ENCODE measurements around the gene DUSP3. TPM values are rescaled to one million over a fixed set of nuclear protein-coding genes. Genes with fewer than 3 reads are reported as not detected.
A peak's percentile ranks its signal among the peaks of the same experiment; 100 is the strongest.

DUSP3 gene
- total RNA-seq, 2 experiments from 2014 or later: 9.0 to 9.8 TPM

GRCh38 chr17:43767713-43768059 is 11.1 kb downstream of the DUSP3 start:
- no peak for TF ChIP-seq EZH2phosphoT487 (IDR thresholded peaks at IDR 0.05; ENCODE audit: borderline replicate concordance, low read depth, low read length)
- TF ChIP-seq CTCF (conservative IDR thresholded peaks at IDR 0.05; ENCODE audit: low read length): no peak
- Histone ChIP-seq H3K4me3 (ENCODE audit: low read depth, low read length, poor library complexity, severe bottlenecking) (no peak overlapping the region), H3K9me2 (ENCODE audit: insufficient read depth, low read length) (no peaks in the 10 kb centered on the region), H3K9me3 (ENCODE audit: low read length) (no peaks in the 10 kb centered on the region), H3K36me3 (ENCODE audit: insufficient read depth, low read length) (no peaks in the 10 kb centered on the region), H4K20me1 (ENCODE audit: insufficient read depth, low read length) (no peaks in the 10 kb centered on the region), H3K27ac (ENCODE audit: low read depth, low read length, poor library complexity, severe bottlenecking) (no peak overlapping the region), H2AFZ (ENCODE audit: low read length) (no peak overlapping the region), H3K79me2 (ENCODE audit: insufficient read depth, low read depth, low read length) (no peaks in the 10 kb centered on the region), H3K4me2 (ENCODE audit: low read length) (no peak overlapping the region), H3K4me1 (ENCODE audit: insufficient read depth, low read length, poor library complexity, severe bottlenecking) (peaks cover 13% of the 10 kb centered on the region)
- BruUV-seq (replicated peaks): no TSS peak
- POLR2A ChIA-PET: interaction anchor here (0.7 kb wide), 1 partner anchor 636 kb away, joined by 3 read pairs; no protein-coding TSS in a partner anchor
- intact Hi-C loops (cut with micrococcal nuclease; ENCODE audit: unreplicated experiment): no loop called here
- no peak for DNase-seq (ENCODE audit: low spot score)
- CTCF ChIA-PET (ENCODE audit: unreplicated experiment): no interaction called here

DNA sequence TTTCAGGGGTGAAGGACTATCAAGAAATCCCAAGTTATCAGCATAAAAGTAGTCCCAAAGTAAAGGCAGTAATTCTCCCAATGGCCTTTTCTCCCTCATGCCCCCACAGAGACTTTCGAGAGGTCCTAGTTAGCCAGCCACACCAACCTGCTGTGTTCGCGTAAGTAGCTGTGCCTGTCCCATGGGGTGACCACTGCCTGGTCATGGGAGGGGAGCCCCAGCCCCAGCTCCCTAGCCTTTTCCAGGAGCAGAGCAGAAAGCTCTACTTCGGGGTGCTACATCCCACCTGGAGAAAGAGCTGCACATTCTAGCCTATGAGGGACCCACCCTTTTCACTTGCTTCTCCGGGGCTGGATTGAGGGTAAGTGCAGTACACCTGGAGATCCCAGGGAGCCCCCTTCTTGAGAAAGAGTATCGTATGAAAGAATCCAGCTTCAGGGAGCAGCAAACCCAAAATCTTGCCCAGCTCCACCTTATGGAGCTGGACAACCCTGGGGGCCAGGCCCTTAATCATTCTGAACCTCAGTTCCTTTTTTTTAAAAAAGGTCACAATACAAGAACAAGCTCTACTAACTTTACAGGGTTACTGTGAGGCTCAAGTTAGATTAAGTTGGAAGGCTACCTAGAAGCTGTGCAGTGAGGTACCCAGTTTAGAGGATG is 11.6 kb downstream of the DUSP3 start:
- H3K27ac ChIP-seq (ENCODE audit: low read depth, low read length, poor library complexity, severe bottlenecking): no peak overlapping the region
- no peak overlapping the region for H2AFZ ChIP-seq (ENCODE audit: low read length)
- H3K4me2 ChIP-seq (ENCODE audit: low read length): no peak overlapping the region
- H3K9me3 ChIP-seq (ENCODE audit: low read length): no peaks in the 10 kb centered on the region
- BruUV-seq (replicated peaks): no TSS peak
- no peaks in the 10 kb centered on the region for H4K20me1 ChIP-seq (ENCODE audit: insufficient read depth, low read length)
- TF ChIP-seq EZH2phosphoT487 (IDR thresholded peaks at IDR 0.05; ENCODE audit: borderline replicate concordance, low read depth, low read length): no peak
- no peak for TF ChIP-seq CTCF (conservative IDR thresholded peaks at IDR 0.05; ENCODE audit: low read length)
- no peaks in the 10 kb centered on the region for H3K9me2 ChIP-seq (ENCODE audit: insufficient read depth, low read length)
- no peaks in the 10 kb centered on the region for H3K36me3 ChIP-seq (ENCODE audit: insufficient read depth, low read length)
- no peak overlapping the region for H3K4me3 ChIP-seq (ENCODE audit: low read depth, low read length, poor library complexity, severe bottlenecking)
- intact Hi-C loops (cut with micrococcal nuclease; ENCODE audit: unreplicated experiment): no loop called here
- CTCF ChIA-PET (ENCODE audit: unreplicated experiment): no interaction called here
- H3K79me2 ChIP-seq (ENCODE audit: insufficient read depth, low read depth, low read length): no peaks in the 10 kb centered on the region
- POLR2A ChIA-PET: interaction anchor here (0.7 kb wide), 1 partner anchor 636 kb away, joined by 3 read pairs; no protein-coding TSS in a partner anchor
- no peak for DNase-seq (ENCODE audit: low spot score)
- H3K4me1 ChIP-seq (ENCODE audit: insufficient read depth, low read length, poor library complexity, severe bottlenecking): peaks cover 13% of the 10 kb centered on the region

DNA sequence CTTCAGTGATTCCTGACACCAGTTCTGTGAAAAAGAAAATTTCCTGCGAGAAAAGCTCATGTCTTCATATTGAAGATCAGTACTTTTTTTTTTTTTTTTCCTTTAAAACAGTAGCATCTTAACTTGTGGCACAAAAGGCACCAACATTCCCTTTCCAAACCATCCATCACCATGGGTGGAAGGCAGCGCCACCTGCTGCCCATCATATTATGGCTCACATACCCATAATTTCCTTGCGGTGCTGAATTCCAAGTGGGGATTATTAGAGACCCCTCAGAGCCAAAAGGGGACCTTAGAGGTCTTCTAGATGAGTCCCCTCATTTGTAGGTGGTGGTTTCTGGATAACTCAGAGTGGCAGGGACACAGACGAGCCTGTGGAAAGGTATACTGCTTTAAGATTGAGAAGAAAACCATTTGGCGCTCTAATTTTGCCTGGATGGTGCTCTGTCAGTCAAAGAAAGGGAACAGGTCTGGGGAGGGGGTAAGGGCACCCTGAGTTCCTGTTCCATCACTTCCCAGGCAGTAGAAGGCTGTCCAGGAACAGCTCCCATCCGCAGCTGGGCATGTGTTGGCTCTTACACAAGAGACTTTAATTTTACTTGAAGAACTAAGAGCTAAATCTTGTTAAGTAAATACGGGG is 12.2 kb downstream of the DUSP3 start:
- TF ChIP-seq CTCF (conservative IDR thresholded peaks at IDR 0.05; ENCODE audit: low read length): peak; percentile 94
- TF ChIP-seq EZH2phosphoT487 (IDR thresholded peaks at IDR 0.05; ENCODE audit: borderline replicate concordance, low read depth, low read length): no peak
- ChIA-PET POLR2A (interaction anchor here (0.6 kb wide), 2 partner anchors 42 to 167 kb away, joined by 3 read pairs; no protein-coding TSS in a partner anchor), CTCF (ENCODE audit: unreplicated experiment) (interaction anchor here (0.7 to 0.8 kb wide), 2 partner anchors 8 to 134 kb away, joined by 3 to 4 read pairs; no protein-coding TSS in a partner anchor)
- intact Hi-C loops (cut with micrococcal nuclease; ENCODE audit: unreplicated experiment): no loop called here
- DNase-seq (ENCODE audit: low spot score): peak; percentile 45
- Histone ChIP-seq H3K4me3 (ENCODE audit: low read depth, low read length, poor library complexity, severe bottlenecking) (no peak overlapping the region), H3K4me1 (ENCODE audit: insufficient read depth, low read length, poor library complexity, severe bottlenecking) (peaks cover 13% of the 10 kb centered on the region), H3K79me2 (ENCODE audit: insufficient read depth, low read depth, low read length) (no peaks in the 10 kb centered on the region), H3K4me2 (ENCODE audit: low read length) (no peak overlapping the region), H4K20me1 (ENCODE audit: insufficient read depth, low read length) (no peaks in the 10 kb centered on the region), H2AFZ (ENCODE audit: low read length) (no peak overlapping the region), H3K9me3 (ENCODE audit: low read length) (no peaks in the 10 kb centered on the region), H3K36me3 (ENCODE audit: insufficient read depth, low read length) (no peaks in the 10 kb centered on the region), H3K27ac (ENCODE audit: low read depth, low read length, poor library complexity, severe bottlenecking) (no peak overlapping the region), H3K9me2 (ENCODE audit: insufficient read depth, low read length) (no peaks in the 10 kb centered on the region)
- BruUV-seq (replicated peaks): no TSS peak
